Right renal pelvis (tissue), 4 donors: ENCODE results near the gene EFCC1. TPM values are rescaled to one million over a fixed set of nuclear protein-coding genes. Genes with fewer than 3 reads are reported as not detected.

Experiments used
- DNase-seq, 4 donors: peaks; one replicate each; pipeline ENCODE4 v3.0.0-alpha.2; 2013; ENCODE audit warnings: low read depth in 4 of 4, low spot score in 3 of 4, missing footprints in 1 of 4
- polyA plus RNA-seq, 4 donors: library from polyadenylated mRNA; unstranded; fragments of 120-200 nt; gene quantifications; one replicate each; pipeline ENCODE4 v1.2.1, GENCODE V29; 2013; ENCODE audit not compliant: insufficient read length in 4 of 4

EFCC1 gene
- polyA plus RNA-seq, 4 donors, result 2.1 to 3.0 (median 2.7) TPM

DNA sequence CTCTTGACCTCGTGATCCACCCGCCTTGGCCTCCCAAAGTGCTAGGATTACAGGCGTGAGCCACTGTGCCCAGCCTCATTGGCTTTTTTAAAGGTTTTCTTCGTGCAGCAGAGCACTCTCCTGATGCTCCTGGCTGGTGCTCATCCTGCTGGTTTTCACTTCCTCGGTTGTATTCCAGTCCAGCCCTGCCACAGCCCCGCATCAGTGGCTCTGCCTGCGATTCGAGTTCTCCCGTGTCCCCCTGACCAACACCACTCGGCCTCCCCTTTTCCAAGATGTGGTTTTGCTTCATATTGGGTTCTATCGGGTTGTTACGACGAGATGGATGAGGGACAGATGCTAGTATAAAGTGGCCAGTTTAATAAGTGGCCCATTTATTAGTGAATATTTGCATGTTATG lies 27.8 kb downstream of the EFCC1 start:
- DNase-seq, result no peak

GRCh38 chr3:129030611-129031010 lies 29.5 kb downstream of the EFCC1 start:
- no peak for DNase-seq

DNA sequence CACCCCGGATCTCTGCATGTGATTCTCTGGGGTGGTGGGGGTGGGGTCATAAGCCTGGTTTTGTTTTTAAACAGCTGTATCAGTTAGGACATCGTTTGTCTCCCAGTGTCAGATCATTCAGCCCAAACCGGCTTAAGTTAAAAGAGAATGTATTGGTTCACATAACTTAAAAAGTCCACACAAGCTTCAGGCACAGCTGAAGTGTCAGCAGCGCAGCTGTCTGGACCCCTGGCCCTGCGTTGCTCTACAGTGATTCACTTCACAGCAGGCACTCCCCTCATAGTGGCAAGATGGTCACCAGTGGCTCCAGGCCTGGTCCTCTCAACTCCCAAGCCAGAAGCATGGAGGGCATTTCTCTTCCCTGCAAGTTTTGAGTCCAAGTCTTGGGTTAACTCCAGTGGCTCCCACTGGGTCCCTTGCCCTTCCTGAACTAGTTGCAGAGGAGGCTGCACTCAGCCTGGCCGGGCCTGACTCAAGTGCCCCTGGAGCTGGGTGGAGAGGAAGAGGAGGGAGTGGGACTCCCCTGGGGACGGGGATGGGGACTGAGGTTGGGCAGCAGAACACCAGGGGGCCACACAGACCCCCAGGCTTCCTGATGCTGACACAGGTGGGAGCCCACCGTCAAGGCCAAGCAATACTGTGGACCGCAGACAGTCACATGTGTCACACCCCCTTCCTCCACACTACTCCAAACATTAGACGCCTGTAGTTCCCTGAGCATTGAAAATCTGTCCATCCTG lies 30.5 kb downstream of the EFCC1 start:
- DNase-seq, result no peak

DNA sequence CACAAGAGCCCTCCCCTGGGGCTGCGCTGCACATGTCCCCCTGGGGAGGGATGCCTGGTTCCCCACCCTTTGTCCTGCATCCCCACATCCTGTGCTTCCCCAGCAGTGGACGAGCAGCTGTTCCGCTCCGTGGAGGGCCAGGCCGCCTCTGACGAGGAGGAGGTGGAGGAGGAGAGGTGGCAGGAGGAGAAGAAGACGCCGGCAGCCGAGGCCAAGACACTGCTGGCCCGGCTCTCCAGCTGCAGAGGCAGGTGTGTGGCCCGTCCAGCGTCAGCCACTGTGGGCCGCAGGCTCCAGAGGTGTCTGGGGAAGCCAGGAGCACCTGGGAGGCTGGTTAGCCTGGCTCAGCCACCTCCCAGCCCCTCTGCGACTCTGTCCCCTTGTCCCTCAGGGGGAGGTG lies 31.6 kb downstream of the EFCC1 start:
- DNase-seq, result no peak

GRCh38 chr3:129033151-129033550 lies 32.0 kb downstream of the EFCC1 start:
- no peak for DNase-seq

GRCh38 chr3:129033633-129034321 lies 32.7 kb downstream of the EFCC1 start:
- DNase-seq, result no peak

DNA sequence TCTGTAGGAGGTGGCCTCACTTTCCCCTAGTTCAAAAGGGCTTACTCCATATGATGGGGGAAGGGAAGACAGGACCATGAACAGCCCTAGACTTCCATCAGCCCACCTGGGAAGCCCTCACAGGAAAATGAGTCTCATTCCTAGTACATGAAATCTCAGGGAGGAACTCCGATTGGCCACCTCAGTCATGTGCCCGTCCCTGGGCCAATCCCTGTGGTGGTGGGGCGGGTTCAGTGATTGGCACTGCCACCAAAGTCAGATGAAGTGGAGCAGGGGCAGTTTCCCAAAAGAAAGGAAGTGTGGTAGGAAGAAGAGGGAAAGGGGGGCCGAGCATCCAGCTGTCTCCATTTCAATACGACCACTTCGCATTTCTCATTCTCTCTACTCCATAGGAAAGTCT lies 33.5 kb downstream of the EFCC1 start:
- DNase-seq, result no peak

DNA sequence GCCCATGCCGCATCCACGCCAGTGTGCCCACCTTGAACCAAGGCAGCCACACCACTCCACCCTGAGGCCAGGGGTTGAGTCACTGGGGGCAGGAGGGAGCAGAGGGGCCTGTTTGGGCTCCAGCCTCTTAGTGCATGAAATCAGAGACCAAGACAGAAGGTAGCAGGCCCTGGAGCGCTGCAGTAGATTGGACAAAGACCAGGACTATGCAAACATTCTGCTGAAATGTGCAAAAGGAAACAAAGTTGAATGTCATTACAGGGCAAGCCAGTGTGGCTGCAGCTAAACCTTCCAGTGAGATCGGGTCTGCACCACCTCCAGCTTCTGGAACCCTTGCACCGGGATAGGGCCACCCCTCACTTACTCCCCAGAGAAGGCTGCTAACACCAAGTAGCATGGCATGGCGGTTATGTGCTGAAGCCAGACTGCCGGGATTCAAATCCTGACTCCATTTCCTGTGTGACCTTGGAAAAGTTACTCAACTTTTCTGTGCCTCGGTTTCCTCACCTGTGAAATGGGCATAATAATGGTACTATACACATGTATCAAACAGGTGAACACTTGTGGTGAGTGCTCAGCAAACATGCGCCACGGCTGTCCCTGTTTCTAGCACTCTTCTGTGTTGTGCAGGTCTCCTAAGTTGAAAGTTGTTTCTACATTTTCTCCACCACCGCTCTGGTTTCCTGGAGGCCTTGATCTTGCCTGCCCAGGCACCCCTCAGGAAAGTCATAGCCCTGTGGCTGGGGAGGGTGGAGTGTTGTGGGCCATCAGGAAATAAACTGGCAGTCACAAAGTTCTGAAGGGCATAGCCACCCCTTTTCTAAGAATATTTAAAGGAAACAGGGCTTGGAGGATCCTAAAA lies 34.5 kb downstream of the EFCC1 start:
- no peak for DNase-seq

DNA sequence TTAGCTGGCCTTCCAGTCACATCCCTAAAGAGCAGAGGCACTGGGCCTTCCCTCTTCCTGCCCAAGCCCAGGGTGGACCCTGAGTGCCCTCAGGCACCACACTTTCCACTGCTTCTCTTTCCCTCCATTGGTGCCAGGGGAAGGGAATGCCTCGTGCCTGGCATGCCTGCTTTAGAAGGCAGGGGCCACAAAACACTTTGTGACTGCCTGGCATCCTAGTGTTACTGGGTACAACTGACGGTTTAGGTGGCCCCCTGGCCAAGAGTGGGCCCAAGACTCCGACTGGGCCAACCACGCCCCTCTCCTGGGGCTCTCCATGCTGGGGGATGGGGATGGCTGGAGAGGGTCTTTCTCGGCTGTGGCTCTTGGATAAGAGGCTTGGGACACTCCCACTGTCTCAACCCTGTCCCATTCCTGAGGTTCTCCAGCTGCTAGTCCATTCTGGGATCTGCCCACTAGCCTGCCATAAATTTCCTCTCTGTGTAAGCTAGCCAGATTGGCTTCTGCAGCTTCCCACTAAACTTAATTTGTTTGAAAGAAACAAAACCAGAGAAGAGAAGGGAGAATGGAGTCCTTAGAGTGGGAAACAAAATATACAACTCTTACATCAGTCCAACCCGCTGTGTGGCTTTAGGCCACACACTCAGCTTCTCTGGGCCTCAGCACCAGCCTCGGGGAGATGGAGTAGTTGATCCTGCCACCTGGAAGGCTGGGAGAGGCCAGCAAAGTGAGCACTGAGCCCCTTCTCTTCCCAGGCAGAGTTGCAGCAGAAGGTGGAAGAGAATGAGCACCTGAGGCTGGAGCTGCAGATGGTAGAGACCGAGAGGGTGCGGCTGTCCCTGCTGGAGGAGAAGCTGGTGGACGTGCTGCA lies 35.4 kb downstream of the EFCC1 start:
- no peak for DNase-seq

DNA sequence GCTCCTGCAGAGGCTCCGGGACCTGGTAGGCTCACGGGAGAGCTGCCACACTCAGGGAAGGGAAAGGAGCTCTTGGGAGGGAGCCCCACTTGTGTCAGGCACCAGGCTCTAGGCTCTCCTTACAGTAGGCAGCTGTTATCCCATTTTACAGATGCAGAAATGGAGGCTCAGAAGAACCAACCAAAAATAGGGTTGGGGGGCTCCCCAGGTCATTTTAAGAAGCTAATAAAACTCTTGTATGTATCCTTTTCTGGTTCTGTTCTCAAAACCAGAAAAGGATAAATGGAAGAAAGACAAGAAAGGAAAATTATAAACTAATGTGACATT lies 36.0 kb downstream of the EFCC1 start:
- DNase-seq, result no peak

DNA sequence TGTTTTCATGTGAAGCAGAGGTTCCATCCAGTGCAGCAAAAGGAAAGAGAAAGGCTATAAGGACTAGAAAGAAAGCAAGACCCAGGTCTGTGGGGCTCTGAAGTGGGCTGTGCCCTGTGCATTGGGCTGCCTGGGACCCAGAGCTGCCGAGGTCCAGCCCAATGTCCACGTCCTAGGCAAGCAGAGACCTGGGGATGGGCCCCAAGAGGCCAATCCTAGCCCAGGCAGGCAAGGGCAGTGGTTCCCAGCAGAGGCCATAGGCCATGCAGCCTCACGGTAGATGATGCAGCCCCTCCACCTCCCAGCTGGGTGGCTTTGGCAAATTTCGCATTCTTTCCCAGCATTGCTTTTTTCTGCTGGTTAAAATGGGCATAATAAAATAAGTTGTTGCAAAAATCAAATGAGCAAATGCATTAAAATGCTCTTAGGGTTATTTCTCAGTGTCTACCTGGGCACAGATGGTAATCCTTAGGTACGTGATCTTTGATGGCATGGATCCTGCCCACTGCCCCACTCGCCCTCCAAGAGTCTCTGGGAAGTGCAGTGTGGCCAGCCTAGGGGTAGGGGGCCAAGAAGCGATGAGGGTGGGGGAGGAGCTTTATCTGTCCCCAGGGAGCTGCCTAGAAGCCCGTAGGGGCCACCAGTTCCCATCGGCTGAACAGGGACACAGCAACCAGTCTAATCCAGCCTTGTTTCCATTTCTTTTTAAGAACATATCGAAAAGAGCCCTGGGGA lies 37.2 kb downstream of the EFCC1 start:
- DNase-seq, result no peak

DNA sequence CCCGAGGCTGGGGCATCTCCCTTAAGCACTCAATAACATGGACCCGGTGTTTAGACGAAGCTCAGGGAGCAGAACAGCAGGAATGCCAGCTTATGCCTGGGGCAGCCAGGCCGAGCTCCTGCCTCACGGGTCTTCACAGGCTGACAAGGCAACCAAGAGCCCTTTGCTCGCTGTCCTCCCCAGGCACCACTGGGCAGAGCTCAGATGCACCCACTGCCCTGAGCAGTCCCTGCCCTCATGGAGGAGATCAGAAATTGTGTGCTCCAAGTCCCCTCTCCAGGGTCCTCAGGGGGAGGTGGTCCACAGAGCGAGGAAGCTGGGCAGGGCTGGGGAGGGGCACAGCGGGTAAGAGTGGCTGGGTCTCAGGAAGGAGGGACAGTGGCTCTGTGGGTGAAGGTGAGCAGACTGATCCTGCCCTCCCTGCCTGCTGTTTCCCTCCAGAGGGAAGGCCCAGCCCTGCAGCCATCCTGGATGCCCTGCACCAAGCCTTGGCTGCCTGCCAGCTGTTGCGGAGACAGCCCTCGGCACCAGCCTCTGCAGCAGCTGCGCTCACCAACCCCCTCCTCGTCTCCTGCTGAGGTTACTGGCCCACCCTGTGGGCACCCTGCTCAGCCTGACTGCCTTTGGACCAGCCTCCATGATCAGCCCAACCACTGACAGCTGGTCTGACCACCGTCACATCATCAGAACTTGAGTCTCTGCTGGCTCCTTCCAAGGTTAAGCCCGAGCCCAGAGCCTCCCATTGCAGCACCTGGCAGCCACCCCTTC lies 38.4 kb downstream of the EFCC1 start:
- DNase-seq, result no peak

- DNase-seq, result no peak
These were observed 38.9 kb downstream of the EFCC1 start for GRCh38 chr3:129040039-129040336.

- no peak for DNase-seq
These were observed 39.6 kb downstream of the EFCC1 start for GRCh38 chr3:129040579-129041300.

DNA sequence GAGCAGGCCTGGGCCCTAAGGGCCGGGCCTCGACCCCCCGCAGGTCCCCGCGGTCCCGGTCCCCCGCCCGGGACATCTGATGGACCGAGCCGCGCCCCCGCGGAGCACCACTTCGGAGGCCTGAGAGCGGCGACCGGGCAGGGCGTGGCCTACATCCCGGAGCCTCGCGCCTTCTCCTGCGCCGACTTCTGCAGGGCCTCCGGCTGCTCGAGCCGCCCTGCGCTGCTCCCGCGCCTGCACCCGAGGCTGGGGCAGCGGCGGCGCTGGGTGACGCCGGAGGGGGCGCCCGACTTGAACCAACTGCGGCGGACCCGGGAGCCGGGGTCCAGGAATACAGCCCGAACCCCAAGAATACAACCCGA lies 44.6 kb downstream of the EFCC1 start:
- no peak for DNase-seq

DNA sequence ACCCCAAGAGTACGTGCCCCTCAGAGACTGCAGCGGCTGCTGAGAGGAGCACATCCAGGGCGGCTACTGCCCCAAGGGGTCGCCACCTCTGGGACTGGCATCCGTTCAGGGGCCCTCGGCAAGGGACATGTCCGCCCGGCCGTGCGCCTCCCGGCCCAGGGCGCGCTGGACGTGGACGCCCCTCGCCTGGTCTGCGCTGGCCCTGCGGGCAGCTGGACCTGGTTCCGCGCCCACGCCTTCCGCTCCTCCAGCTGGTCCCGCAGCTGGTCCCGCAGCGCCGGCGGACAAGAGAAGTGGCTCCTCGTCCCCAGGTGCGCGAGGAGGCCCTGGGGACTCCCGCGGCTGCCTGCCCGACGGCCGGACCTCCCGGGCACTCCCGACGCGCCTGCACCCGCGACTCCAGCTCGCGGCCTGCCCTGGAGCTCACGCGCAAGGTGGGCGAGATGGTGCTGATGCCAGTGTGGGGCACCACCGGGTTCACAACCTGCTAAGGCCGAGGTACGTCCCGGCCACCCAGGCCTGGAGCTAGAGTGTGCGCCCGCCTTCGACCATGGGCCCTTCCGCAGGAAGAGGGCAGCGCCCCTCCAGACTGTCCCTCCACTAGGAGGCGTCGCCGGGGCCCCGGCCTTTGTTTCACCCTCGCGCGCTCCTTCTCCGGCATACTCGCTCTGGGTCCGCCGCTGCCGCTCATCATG lies 45.1 kb downstream of the EFCC1 start:
- no peak for DNase-seq

DNA sequence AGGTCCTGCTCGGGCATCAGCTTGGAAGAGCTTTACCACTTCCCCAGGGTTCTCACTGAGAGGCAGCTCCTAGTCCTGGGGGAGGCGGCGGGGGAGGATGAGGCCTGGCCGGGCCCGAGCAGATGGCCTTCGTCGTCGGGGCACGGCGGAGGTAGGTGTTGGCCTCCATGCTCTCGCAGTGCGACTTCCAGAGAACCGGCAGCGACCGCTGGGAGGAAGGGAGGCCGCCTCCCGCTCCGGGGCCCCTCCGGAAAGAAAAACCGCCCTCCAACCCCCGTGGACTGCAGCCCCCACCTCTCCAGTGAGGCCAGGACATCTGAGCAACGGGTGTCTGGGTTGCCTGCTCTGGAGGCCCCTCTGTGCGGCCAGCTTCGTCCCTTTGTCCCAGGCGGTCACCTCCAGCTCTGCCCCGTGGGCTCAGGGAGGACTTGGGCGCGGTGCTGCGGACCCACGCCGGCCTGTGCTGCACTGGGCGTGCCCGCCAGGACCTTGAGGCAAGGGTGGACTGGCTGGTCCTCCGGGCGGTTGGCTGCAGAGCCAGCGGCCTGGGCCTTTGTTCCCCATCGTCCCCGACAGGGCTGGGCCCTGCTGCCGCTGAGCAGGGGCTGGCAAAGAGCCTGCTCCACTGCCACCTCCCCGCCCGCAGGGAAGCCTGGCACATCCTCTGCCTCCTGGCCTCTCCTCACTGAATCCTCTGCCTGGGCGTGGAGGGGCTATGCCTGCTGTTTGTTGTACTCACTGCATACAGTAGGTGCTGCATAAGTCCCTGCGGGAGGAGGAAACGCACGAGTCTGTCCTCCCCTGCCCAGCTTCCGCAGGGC lies 45.8 kb downstream of the EFCC1 start:
- no peak for DNase-seq

DNA sequence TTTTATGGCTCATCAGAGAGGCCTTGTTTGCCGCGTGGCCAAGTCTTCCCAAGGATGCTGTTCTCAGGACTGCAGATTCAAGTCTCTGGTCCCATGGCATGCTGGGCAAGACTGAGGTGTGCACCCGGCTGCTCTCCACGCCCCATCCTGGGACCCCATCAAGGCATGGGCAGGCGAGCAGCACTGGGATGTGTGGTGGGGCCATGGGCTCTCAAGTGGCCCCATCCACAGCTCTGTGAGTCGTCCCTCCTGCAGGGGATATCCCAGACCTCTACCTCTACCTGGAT lies 46.4 kb downstream of the EFCC1 start:
- DNase-seq, result no peak
